ENCODE results near the gene NFKB1. TPM values are rescaled to one million over a fixed set of nuclear protein-coding genes. Genes with fewer than 3 reads are reported as not detected.

NFKB1 gene
- total and polyA plus RNA-seq, 2 donors (not counting 1 experiment from before 2014, with no cell fraction given) = 20.9 to 32.5 TPM

DNA sequence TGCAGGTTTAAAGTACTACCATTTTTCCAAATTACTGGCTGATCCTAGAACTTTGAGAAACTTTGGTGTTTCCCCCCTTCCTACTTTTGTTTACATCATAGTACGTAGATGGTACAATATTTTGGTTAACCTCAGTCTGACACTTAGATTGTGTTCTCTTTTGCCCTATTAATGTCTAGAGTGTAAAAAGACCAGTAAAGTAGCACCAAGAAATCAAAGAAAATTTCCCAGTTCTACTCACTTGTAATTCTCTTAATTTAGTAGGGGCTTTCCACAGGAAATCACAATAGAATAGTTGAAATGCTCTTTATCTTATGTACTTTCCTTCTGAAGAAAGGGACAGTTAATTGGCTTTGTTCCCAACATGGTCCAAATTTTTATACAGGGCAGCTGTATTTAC, 51.6 kb downstream of the NFKB1 start:
- H3K27ac ChIP-seq (ENCODE audit: insufficient read depth, low read length) = no peak overlapping the region

GRCh38 chr4:102553982-102554381, 52.8 kb downstream of the NFKB1 start:
- Histone ChIP-seq H3K4me2 (ENCODE audit: extremely low read depth, insufficient read depth, low read length) (no peak overlapping the region), H3K4me3 (replicated peaks in 1 of 4; ENCODE audit: control extremely low read depth in 1 of 4, insufficient read depth in 1 of 4, low read depth in 3 of 4, low read length in 4 of 4) (no peak overlapping the region), H3K27ac (ENCODE audit: insufficient read depth, low read length) (no peak overlapping the region)

More for the DNA sequence above, 51.6 kb downstream of the NFKB1 start:
- Histone ChIP-seq H3K9me3 (ENCODE audit: control insufficient read depth, insufficient read depth, low read depth, low read length) (no peaks in the 10 kb centered on the region), H4K20me1 (ENCODE audit: control insufficient read depth, extremely low read depth, insufficient read depth, low read length) (no peaks in the 10 kb centered on the region), H3K36me3 (ENCODE audit: control insufficient read depth, insufficient read depth, low read length) (no peaks in the 10 kb centered on the region), H3K79me2 (ENCODE audit: control insufficient read depth, insufficient read depth, low read length) (no peaks in the 10 kb centered on the region), H3K9ac (ENCODE audit: insufficient read depth, low read length) (no peak overlapping the region), H3K4me1 (ENCODE audit: control insufficient read depth, extremely low read depth, insufficient read depth, low read length) (peaks cover 2% of the 10 kb centered on the region), H3K27me3 (ENCODE audit: control insufficient read depth, insufficient read depth, low read length) (no peaks in the 10 kb centered on the region), H2AFZ (ENCODE audit: low read length) (no peak overlapping the region), H3K4me3 (replicated peaks in 1 of 4; ENCODE audit: control extremely low read depth in 1 of 4, insufficient read depth in 1 of 4, low read depth in 3 of 4, low read length in 4 of 4) (no peak overlapping the region), H3K4me2 (ENCODE audit: extremely low read depth, insufficient read depth, low read length) (no peak overlapping the region)
- peak in 1 of 2 donors; percentile 30 for DNase-seq (ENCODE audit: low read depth in 2 of 2)
- TF ChIP-seq, protein P1, sequence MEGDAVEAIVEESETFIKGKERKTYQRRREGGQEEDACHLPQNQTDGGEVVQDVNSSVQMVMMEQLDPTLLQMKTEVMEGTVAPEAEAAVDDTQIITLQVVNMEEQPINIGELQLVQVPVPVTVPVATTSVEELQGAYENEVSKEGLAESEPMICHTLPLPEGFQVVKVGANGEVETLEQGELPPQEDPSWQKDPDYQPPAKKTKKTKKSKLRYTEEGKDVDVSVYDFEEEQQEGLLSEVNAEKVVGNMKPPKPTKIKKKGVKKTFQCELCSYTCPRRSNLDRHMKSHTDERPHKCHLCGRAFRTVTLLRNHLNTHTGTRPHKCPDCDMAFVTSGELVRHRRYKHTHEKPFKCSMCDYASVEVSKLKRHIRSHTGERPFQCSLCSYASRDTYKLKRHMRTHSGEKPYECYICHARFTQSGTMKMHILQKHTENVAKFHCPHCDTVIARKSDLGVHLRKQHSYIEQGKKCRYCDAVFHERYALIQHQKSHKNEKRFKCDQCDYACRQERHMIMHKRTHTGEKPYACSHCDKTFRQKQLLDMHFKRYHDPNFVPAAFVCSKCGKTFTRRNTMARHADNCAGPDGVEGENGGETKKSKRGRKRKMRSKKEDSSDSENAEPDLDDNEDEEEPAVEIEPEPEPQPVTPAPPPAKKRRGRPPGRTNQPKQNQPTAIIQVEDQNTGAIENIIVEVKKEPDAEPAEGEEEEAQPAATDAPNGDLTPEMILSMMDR (conservative IDR thresholded peaks at IDR 0.05 in 1 of 2, IDR thresholded peaks at IDR 0.05 in 1 of 2; ENCODE audit: low read depth in 1 of 2, low read length in 2 of 2) = no peak
- TF ChIP-seq EZH2 (IDR thresholded peaks at IDR 0.05; ENCODE audit: low read length, missing control alignments) = no peak

GRCh38 chr4:102554482-102554881, 53.3 kb downstream of the NFKB1 start:
- Histone ChIP-seq H3K4me2 (ENCODE audit: extremely low read depth, insufficient read depth, low read length) (no peak overlapping the region), H3K27me3 (ENCODE audit: control insufficient read depth, insufficient read depth, low read length) (no peaks in the 10 kb centered on the region), H3K9me3 (ENCODE audit: control insufficient read depth, insufficient read depth, low read depth, low read length) (no peaks in the 10 kb centered on the region), H3K4me1 (ENCODE audit: control insufficient read depth, extremely low read depth, insufficient read depth, low read length) (peaks cover 2% of the 10 kb centered on the region), H3K79me2 (ENCODE audit: control insufficient read depth, insufficient read depth, low read length) (no peaks in the 10 kb centered on the region), H3K9ac (ENCODE audit: insufficient read depth, low read length) (no peak overlapping the region), H2AFZ (ENCODE audit: low read length) (no peak overlapping the region), H3K27ac (ENCODE audit: insufficient read depth, low read length) (no peak overlapping the region), H3K4me3 (replicated peaks in 1 of 4; ENCODE audit: control extremely low read depth in 1 of 4, insufficient read depth in 1 of 4, low read depth in 3 of 4, low read length in 4 of 4) (no peak overlapping the region), H4K20me1 (ENCODE audit: control insufficient read depth, extremely low read depth, insufficient read depth, low read length) (no peaks in the 10 kb centered on the region), H3K36me3 (ENCODE audit: control insufficient read depth, insufficient read depth, low read length) (no peaks in the 10 kb centered on the region)
- no peak for TF ChIP-seq EZH2 (IDR thresholded peaks at IDR 0.05; ENCODE audit: low read length, missing control alignments)
- TF ChIP-seq, protein P1 (conservative IDR thresholded peaks at IDR 0.05 in 1 of 2, IDR thresholded peaks at IDR 0.05 in 1 of 2; ENCODE audit: low read depth in 1 of 2, low read length in 2 of 2) = no peak
- peak; percentile 60 to 80 for DNase-seq (ENCODE audit: low read depth in 2 of 2)

More at GRCh38 chr4:102553982-102554381, 52.8 kb downstream of the NFKB1 start:
- Histone ChIP-seq H2AFZ (ENCODE audit: low read length) (no peak overlapping the region), H3K36me3 (ENCODE audit: control insufficient read depth, insufficient read depth, low read length) (no peaks in the 10 kb centered on the region), H3K9ac (ENCODE audit: insufficient read depth, low read length) (no peak overlapping the region), H3K4me1 (ENCODE audit: control insufficient read depth, extremely low read depth, insufficient read depth, low read length) (peaks cover 2% of the 10 kb centered on the region), H3K27me3 (ENCODE audit: control insufficient read depth, insufficient read depth, low read length) (no peaks in the 10 kb centered on the region), H3K9me3 (ENCODE audit: control insufficient read depth, insufficient read depth, low read depth, low read length) (no peaks in the 10 kb centered on the region), H4K20me1 (ENCODE audit: control insufficient read depth, extremely low read depth, insufficient read depth, low read length) (no peaks in the 10 kb centered on the region), H3K79me2 (ENCODE audit: control insufficient read depth, insufficient read depth, low read length) (no peaks in the 10 kb centered on the region)
- TF ChIP-seq EZH2 (IDR thresholded peaks at IDR 0.05; ENCODE audit: low read length, missing control alignments) = no peak
- TF ChIP-seq, protein P1 (conservative IDR thresholded peaks at IDR 0.05 in 1 of 2, IDR thresholded peaks at IDR 0.05 in 1 of 2; ENCODE audit: low read depth in 1 of 2, low read length in 2 of 2) = no peak
- DNase-seq (ENCODE audit: low read depth in 2 of 2) = peak in 1 of 2 donors; percentile 36
